Measurements from ENCODE around the gene RET. TPM values are rescaled to one million over a fixed set of nuclear protein-coding genes. Genes with fewer than 3 reads are reported as not detected.

RET gene
- total and polyA plus RNA-seq, 2 of the 8 experiments (the other 6 are each of a cell fraction or from before 2014, with no cell fraction given) = 6.7 to 8.4 TPM

GRCh38 chr10:43124094-43124521, 47.2 kb downstream of the RET start (continued):
- TF ChIP-seq TEAD4 (IDR thresholded peaks at IDR 0.05; ENCODE audit: low read depth, low read length) = no peak
- no peak for TF ChIP-seq TAF1 (IDR thresholded peaks at IDR 0.05; ENCODE audit: low read depth, low read length)
- no peak for TF ChIP-seq EGR1 (IDR thresholded peaks at IDR 0.05; ENCODE audit: borderline replicate concordance, low read depth, low read length)
- no peak for TF ChIP-seq FOSL1 (IDR thresholded peaks at IDR 0.05; ENCODE audit: insufficient read depth, low read depth, low read length)
- TF ChIP-seq KDM4A (IDR thresholded peaks at IDR 0.05; ENCODE audit: low read depth, low read length, severe bottlenecking) = no peak
- no peak for TF ChIP-seq MAFK (IDR thresholded peaks at IDR 0.05; ENCODE audit: low read depth, low read length)
- no peak for TF ChIP-seq CREB1 (IDR thresholded peaks at IDR 0.05)

Measured in H1 (cell line).